Prostate gland (tissue), 2 donors: Measurements from ENCODE around the gene INO80D.
A peak's percentile ranks its signal among the peaks of the same experiment; 100 is the strongest.

Experiments used
- CTCF ChIP-seq, 4 experiments: fragments of 200-600 bp in 2 of 4; fragments of 450-650 bp in 2 of 4; sonication (generic) in 2 of 4; IDR thresholded peaks; 1 replicate in 3 of 4; 2 replicates in 1 of 4; pipeline ENCODE4 v1.5.1; 2016 to 2019; ENCODE audit warnings: antibody characterized with exemption in 4 of 4, mild to moderate bottlenecking in 2 of 4, moderate library complexity in 2 of 4
- POLR2A ChIP-seq: fragments of 450-650 bp; IDR thresholded peaks from one replicate; pipeline ENCODE4 v1.6.1; 2016; ENCODE audit warnings: antibody characterized with exemption, mild to moderate bottlenecking
- POLR2AphosphoS5 ChIP-seq: sonication (generic); formaldehyde crosslinking; IDR thresholded peaks from one replicate; pipeline ENCODE4 v1.6.1; 2017; ENCODE audit warnings: antibody characterized with exemption

DNA sequence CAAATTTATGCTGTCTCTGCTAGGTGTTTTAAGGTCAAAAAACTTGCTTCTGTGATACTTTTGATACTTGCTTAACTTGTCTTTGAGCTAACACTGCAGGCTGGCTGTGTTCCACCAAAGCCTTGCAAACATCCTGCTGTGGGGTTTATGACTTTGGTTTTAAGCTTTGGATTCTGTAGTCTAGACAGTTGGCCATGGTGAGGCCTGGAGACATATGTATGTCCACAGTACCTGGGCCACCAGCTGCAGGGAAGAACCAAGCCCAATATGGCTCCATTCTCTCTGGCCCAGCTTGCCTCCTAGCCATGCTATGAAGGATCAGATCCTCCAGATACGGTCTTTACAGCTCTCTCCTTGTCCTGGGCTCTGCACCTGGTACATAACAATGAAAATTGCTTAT lies 113.9 kb downstream of the INO80D start:
- TF ChIP-seq POLR2A (no peak), CTCF (IDR thresholded peaks at IDR 0.05) (no peak), POLR2AphosphoS5 (peak; percentile 69)
